SH-SY5Y (cell line): ENCODE measurements around the gene SLC6A5.

Experiments
- GATA2 ChIP-seq: IDR thresholded peaks from 2 replicates; pipeline ENCODE4 v1.6.1; 2011; ENCODE audit warnings: mild to moderate bottlenecking, low read depth, low read length
- GATA3 ChIP-seq: IDR thresholded peaks from 2 replicates; pipeline ENCODE4 v1.6.1; 2011; ENCODE audit warnings: low read depth, mild to moderate bottlenecking, low read length, moderate library complexity

GRCh38 chr11:20600551-20600950 lies 1.1 kb downstream of the SLC6A5 start:
- no peak for TF ChIP-seq GATA3
- no peak for TF ChIP-seq GATA2
